ENCODE results near the gene BNC2.

DNA sequence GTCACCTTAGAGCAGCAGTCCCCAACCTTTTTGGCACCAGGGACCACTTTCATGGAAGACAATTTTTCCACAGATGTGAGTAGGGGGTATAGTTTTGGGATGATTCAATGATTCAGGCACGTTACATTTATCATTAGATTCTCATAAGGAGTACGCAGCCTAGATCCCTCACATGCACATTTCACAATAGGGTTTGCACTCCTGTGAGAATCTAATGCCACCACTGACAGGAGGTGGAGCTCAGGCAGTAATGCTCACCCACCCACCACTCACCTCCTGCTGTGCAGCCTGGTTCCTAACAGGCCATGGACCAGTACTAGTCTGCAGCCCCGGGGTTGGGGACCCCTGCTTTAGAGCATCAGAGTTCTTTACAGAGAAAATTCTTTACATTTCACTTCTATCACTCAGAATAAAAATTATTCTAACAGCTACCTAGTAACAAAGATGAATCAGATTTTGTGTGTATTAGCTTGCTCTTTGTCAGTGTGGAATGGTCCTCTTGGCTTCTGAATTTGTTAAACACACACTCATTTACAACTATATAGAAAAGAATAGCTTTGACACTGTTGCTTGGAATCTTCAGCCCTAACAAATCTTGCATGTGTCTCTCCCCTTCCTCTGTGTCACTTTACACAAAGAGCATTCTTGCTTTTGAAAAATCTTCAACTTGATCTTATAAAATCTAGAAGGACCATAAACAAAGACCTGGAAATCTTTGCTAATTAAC is 438.6 kb downstream of the BNC2 start:
- TF ChIP-seq, protein P1, sequence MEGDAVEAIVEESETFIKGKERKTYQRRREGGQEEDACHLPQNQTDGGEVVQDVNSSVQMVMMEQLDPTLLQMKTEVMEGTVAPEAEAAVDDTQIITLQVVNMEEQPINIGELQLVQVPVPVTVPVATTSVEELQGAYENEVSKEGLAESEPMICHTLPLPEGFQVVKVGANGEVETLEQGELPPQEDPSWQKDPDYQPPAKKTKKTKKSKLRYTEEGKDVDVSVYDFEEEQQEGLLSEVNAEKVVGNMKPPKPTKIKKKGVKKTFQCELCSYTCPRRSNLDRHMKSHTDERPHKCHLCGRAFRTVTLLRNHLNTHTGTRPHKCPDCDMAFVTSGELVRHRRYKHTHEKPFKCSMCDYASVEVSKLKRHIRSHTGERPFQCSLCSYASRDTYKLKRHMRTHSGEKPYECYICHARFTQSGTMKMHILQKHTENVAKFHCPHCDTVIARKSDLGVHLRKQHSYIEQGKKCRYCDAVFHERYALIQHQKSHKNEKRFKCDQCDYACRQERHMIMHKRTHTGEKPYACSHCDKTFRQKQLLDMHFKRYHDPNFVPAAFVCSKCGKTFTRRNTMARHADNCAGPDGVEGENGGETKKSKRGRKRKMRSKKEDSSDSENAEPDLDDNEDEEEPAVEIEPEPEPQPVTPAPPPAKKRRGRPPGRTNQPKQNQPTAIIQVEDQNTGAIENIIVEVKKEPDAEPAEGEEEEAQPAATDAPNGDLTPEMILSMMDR (IDR thresholded peaks at IDR 0.05; ENCODE audit: low read length), result no peak
- no peak for TF ChIP-seq EZH2 (IDR thresholded peaks at IDR 0.05; ENCODE audit: borderline replicate concordance, low read length)
